H1 (cell line): ENCODE data around the gene CFAP100.

Experiments
- CBX8 ChIP-seq: fragments of 300-800, 300-1000 bp; sonication (generic); IDR thresholded peaks from 2 replicates; pipeline ENCODE4 v1.7.1; 2016; ENCODE audit warnings: low read depth, low read length, borderline replicate concordance
- CTBP2 ChIP-seq: IDR thresholded peaks from 2 replicates; pipeline ENCODE4 v1.7.0; 2011; ENCODE audit warnings: borderline replicate concordance, mild to moderate bottlenecking, moderate library complexity, mixed read lengths, low read length; ENCODE audit not compliant: insufficient read depth, insufficient read length
- MAFK ChIP-seq: IDR thresholded peaks from 2 replicates; pipeline ENCODE4 v1.6.1; 2012; ENCODE audit warnings: low read depth, mild to moderate bottlenecking, improper control_type of control experiment, low read length
- POLR2A ChIP-seq, 2 experiments: IDR thresholded peaks; 1 replicate in 1 of 2; 2 replicates in 1 of 2; pipeline ENCODE4 v1.6.1; 2011; ENCODE audit warnings: low read depth in 2 of 2, low read length in 2 of 2, mild to moderate bottlenecking in 2 of 2; ENCODE audit errors: control extremely low read depth in 1 of 2
- SIN3A ChIP-seq, 2 experiments: IDR thresholded peaks in 1 of 2; conservative IDR thresholded peaks in 1 of 2; 2 replicates each; pipeline ENCODE4 v1.6.1; 2011 to 2012; ENCODE audit warnings: low read length in 2 of 2, improper control_type of control experiment in 1 of 2, low read depth in 1 of 2, mild to moderate bottlenecking in 1 of 2
- TF ChIP-seq, protein P1 (sequence below), 3 experiments: IDR thresholded peaks; 1 replicate in 2 of 3; 2 replicates in 1 of 3; pipeline versions ENCODE4 v1.5.1 to v1.6.1; 2011; ENCODE audit warnings: low read length in 3 of 3, mild to moderate bottlenecking in 3 of 3, inconsistent platforms in 2 of 3, low read depth in 1 of 3, moderate library complexity in 1 of 3; ENCODE audit not compliant: insufficient read depth in 1 of 3; ENCODE audit errors: control extremely low read depth in 1 of 3
- TF ChIP-seq, protein P2 (sequence below): IDR thresholded peaks from 2 replicates; pipeline ENCODE4 v1.6.1; 2012; ENCODE audit warnings: inconsistent platforms

DNA sequence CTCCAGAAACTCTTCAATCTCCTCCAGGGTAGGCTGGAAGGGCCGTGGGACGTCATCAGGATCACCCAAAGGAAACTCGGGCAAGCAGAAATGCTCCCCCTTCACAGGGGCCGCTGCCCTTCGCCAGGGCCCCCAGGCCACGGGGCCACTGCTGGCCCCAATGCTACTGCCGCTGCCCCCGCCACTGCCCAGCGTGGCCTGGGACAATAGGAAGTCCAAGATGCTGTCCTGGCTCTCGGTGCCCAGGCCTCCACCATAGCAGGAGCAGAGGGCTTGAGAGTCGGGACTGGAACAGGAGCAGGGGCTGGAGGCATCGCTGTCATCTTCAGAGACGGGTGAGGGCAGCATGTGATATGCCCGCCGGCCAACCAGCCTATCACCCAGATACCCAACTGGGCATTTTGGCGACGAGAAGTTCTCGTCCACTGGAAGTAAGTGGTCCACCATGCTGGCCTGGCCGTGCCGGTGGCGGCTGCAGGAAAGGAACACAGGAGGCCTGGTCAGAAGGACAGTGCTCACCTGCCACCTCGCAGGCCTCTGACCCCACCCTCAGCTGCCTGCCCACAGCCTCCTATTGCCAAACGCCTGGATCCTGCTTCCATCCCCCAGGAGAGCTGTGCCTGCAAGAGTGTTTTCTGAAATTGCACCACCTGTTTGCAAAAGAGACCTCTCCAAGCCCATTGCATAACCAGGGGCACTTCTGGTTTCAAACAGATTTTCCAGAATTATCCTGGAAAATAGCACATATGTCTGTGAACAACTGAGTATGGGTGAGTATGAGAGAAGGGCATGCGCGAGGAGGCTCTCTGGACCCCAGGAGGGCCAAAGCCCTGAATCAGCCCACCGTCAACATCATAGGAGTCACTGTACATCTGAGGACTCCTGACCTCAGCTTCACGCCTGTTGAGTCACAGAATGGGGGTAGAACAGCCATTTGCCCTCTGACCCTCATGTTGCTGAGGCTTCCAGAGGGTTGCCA lies 41.9 kb upstream of the CFAP100 start:
- TF ChIP-seq, protein P1, sequence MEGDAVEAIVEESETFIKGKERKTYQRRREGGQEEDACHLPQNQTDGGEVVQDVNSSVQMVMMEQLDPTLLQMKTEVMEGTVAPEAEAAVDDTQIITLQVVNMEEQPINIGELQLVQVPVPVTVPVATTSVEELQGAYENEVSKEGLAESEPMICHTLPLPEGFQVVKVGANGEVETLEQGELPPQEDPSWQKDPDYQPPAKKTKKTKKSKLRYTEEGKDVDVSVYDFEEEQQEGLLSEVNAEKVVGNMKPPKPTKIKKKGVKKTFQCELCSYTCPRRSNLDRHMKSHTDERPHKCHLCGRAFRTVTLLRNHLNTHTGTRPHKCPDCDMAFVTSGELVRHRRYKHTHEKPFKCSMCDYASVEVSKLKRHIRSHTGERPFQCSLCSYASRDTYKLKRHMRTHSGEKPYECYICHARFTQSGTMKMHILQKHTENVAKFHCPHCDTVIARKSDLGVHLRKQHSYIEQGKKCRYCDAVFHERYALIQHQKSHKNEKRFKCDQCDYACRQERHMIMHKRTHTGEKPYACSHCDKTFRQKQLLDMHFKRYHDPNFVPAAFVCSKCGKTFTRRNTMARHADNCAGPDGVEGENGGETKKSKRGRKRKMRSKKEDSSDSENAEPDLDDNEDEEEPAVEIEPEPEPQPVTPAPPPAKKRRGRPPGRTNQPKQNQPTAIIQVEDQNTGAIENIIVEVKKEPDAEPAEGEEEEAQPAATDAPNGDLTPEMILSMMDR (IDR thresholded peaks at IDR 0.05; ENCODE audit: control extremely low read depth in 1 of 3, insufficient read depth in 1 of 3, low read depth in 1 of 3, low read length in 3 of 3): no peak
- TF ChIP-seq SIN3A (conservative IDR thresholded peaks at IDR 0.05 in 1 of 2, IDR thresholded peaks at IDR 0.05 in 1 of 2; ENCODE audit: low read depth in 1 of 2, low read length in 2 of 2): no peak
- TF ChIP-seq POLR2A (IDR thresholded peaks at IDR 0.05; ENCODE audit: control extremely low read depth in 1 of 2, low read depth in 2 of 2, low read length in 2 of 2): no peak
- no peak for TF ChIP-seq MAFK
- TF ChIP-seq, protein P2, sequence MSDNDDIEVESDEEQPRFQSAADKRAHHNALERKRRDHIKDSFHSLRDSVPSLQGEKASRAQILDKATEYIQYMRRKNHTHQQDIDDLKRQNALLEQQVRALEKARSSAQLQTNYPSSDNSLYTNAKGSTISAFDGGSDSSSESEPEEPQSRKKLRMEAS: no peak
- no peak for TF ChIP-seq CTBP2
- TF ChIP-seq CBX8: no peak
